GM18519 (cell line): ENCODE measurements around the gene UGT2A2.

Source experiments
- ATAC-seq: cut with Tn5 transposase; IDR thresholded peaks from one replicate; pipeline ENCODE4 v1.9.1; 2021; ENCODE audit warnings: mild to moderate bottlenecking, moderate library complexity; ENCODE audit not compliant: unreplicated experiment, low FRiP score

UGT2A2 gene

DNA sequence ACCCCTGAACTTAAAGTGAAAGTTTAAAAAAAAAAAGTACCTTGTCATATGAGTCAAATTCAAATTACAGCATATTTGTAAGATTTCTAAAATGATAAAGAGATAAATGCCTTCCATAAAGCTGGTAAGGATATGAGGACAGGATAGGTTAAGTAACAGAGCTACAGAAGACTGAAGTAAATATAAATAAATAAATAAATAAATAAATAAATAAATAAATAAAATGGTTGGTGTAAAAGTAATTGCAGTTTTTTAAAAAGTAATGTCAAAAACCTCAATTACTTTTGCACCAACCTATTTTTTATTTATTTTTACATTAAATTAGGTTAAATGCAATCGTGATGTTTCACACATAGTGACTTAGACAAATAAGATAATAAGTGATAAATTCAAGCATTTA lies 62.2 kb downstream of the UGT2A2 start:
- no peak for ATAC-seq

DNA sequence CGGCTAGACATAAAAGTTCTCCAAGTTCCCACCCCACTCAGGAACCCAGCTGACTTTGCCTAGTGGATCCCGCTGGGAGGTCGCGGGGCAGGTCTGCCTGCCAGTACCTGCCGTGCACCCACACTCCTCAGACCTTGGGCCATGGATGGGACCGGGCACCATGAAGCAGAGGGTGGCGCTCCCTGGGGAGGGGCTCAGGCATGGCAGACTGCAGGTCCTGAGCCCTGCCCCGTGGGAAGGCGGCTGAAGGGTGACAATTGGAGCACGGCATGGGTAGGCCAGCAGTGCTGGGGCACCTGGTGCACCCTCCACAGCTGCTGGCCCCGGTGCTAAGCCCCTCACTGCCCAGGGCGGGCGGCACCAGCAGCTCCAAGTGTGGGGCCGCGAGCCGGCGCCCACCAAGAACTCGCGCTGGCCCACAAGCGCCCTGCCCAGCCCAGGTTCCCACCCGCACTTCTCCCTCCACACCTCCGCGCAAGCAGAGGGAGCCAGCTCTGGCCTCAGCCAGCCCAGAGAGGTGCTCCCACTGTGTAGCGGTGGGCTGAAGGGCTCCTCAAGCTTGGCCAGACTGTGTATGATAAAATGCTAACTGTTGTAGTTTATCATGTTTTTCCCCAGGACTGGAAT lies 63.1 kb downstream of the UGT2A2 start:
- ATAC-seq = no peak

DNA sequence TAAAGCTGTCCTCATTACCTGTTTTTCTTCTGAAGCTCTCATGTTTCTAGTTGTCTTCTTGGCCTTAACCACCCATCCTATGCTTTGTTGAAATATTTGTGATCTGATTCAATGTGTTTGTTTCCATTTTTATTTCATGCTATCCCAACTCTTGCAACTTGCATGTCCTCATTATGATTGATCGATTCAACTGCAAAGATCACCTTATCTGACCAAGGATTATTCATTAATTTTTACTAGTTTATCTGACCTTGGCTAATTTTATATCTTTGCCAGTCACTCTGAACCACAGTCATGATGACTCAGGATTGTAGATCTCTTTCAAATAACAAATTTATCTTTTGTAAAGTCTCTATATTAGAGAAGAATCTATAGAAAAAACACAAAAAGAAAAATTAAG lies 70.7 kb downstream of the UGT2A2 start:
- no peak for ATAC-seq

DNA sequence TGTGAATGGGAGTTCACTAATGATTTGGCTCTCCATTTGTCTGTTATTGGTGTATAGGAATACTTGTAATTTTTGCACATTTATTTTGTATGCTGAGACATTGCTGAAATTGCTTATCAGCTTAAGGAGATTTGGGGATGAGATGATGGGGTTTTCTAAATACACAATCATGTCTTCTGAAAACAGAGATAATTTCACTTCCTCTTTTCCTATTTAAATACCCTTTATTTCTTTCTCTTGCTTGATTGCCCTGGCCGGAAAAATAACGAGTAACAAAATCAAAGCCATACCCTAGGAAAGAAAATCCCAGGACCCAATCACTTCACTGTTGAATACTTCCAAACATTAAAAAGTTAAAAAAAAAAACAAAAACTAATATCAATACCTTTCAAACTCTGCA lies 76.0 kb downstream of the UGT2A2 start:
- ATAC-seq = no peak

DNA sequence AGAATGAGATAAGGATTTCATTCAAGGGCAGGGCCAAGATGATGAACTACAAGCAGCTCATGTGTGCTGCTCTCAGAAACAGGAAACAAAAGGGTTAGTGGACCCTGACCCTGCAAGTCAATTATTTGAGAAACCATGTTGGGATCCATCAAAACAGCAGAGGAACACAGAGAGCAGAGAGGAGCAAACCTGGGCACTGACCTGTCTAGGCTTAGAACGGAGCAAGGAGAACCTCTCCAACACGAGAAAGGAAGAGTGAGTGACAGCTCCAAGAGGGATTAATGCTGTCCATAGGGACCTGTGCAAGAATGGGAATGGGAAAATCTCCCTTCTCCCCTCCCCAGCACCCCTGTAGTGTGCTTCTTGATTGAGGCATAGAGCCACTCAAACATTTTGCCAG lies 89.8 kb downstream of the UGT2A2 start:
- ATAC-seq = no peak

DNA sequence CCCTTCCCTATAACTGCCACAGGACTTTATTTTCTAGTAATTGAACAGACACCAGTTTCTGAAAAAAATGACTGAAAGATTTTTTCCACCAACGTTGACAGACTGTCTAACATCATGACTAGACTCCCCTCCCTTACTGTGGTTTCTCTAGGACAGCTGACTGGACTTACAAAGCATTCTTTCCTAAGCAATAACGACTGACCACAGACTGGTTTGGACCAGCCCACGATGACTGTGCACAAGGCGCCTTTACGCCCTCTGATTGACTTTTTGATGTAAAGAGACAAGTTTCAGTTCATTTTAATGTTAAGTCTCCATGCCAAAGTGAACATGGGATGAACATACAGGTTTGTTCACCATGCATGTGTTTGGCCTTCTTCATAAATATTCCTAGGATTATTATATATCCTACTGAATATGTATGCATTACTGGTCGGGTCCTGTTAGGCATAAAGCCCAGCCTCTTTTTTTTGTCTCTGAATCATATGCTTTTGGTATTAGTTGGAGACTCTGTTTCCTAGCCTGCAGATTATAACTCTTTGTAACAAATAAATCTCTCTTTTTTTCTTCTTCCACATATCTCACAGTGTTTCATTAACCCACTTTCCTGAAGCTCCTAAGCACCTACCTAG lies 93.2 kb downstream of the UGT2A2 start:
- no peak for ATAC-seq
